Naive thymus-derived CD8-positive, alpha-beta T cell (primary cell): ENCODE measurements around the gene AP3S2. TPM values are rescaled to one million over a fixed set of nuclear protein-coding genes. Genes with fewer than 3 reads are reported as not detected.

Experiments used
- ATAC-seq, 2 donors: fragments of 150-1000 bp; cut with Tn5 transposase in 1 of 2; sonication (Bioruptor Pico), chemical (Tn5 transposase) in 1 of 2; 1 replicate in 1 of 2; 2 replicates in 1 of 2; pipeline ENCODE4 v1.10.0; 2021; ENCODE audit warnings: mild to moderate bottlenecking in 2 of 2, moderate library complexity in 2 of 2
- POLR2A ChIA-PET: fragments of 350-600 bp; sonication (Branson Sonifier 250); formaldehyde crosslinking; loops from one replicate; lab custom pipeline; 2021; ENCODE audit warnings: antibody characterized with exemption; lab: Charles Lee
- DNase-seq, 10 donors: peaks; one replicate each; pipeline versions ENCODE4 v3.0.0 to v3.0.0-alpha.2; 2020 to 2022
- H3K27ac Mint-ChIP-seq, 10 donors: one replicate each; pipeline ENCODE4 v1.8.0; 2020 to 2022; ENCODE audit warnings: mild to moderate bottlenecking in 10 of 10, mixed read lengths in 10 of 10, moderate library complexity in 4 of 10, inconsistent platforms in 1 of 10
- H3K27me3 Mint-ChIP-seq, 5 donors: one replicate each; pipeline ENCODE4 v1.8.0; 2021 to 2022; ENCODE audit warnings: mixed read lengths in 5 of 5
- H3K36me3 Mint-ChIP-seq, 3 donors: one replicate each; pipeline ENCODE4 v1.8.0; 2020 to 2022; ENCODE audit warnings: mixed read lengths in 3 of 3, mild to moderate bottlenecking in 2 of 3, inconsistent platforms in 1 of 3
- H3K4me1 Mint-ChIP-seq, 4 donors: one replicate each; pipeline ENCODE4 v1.8.0; 2021 to 2022; ENCODE audit warnings: mixed read lengths in 4 of 4
- H3K4me3 Mint-ChIP-seq, 10 donors: one replicate each; pipeline ENCODE4 v1.8.0; 2020 to 2022; ENCODE audit warnings: mild to moderate bottlenecking in 10 of 10, mixed read lengths in 10 of 10, moderate library complexity in 6 of 10, inconsistent platforms in 1 of 10
- H3K9me3 Mint-ChIP-seq, 9 donors: one replicate each; pipeline ENCODE4 v1.8.0; 2020 to 2022; ENCODE audit warnings: mixed read lengths in 9 of 9, mild to moderate bottlenecking in 3 of 9, inconsistent platforms in 1 of 9, moderate library complexity in 1 of 9
- polyA plus RNA-seq, 3 donors: library from polyadenylated mRNA; unstranded; fragments of 300-500 nt; fragmentation: Illumina TruSeq; gene quantifications; one replicate each; pipeline ENCODE4 v1.2.3, GENCODE V29; 2021
- total RNA-seq, 8 experiments: library from RNA in 2 of 8; stranded (reverse) in 2 of 8; gene quantifications; one replicate each; pipeline ENCODE4 v1.2.3 and lab custom pipeline; 2021 to 2026

AP3S2 gene
- total and polyA plus RNA-seq, 5 experiments from 2014 or later: 29.4 to 40.7 (median 36.9) TPM

DNA sequence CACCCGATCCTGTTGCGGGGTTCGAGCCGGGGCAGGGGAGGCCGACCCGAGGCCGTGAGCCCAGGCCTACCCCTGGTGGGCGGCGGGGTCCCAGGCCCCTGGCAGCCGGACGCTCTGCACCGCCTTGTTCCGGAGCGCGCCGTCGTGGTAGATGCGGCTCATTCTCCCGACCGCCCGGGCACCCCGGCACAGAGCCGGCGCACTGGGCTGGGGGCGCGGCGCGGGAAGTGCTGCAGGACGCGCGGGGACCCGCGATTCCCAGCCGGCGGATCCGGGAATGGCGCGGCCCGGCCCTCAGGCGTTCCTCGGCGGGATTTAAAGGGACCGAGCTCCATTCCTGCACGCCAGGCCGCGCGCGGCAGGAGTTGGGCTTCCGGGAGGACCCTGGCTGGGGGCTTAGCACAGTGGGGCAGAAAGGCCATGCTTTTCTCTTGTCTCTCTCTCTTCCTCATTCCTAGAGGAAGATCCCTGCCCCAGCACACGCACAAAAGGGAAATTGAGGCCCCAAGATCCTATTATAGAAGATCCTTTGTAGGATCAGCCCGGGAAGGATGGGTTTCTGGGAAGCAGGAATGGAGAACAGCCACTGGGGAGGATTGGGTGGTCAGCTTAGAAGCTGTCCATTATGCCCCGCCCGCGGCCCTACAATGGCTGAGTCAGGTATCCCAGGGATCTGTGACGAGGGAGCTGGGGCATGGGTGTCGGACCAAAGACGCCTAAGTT is 19.0 kb upstream of the AP3S2 start, which contains the start of gene ARPIN:
ARPIN (minus strand) TSS at position 279 of the 723 bp plus-strand sequence; CDS start at position 162, 117 bp downstream.
- POLR2A ChIA-PET: interaction anchor here (0.7 kb wide), 1 partner anchor 1121 kb away, joined by 4 read pairs; no protein-coding TSS in a partner anchor
- H3K36me3 Mint-ChIP-seq: peaks cover 0 to 3% (median 0%) of the 10 kb centered on the region in 3 donors
- no peak within 1 kb of the TSS for H3K27ac Mint-ChIP-seq
- H3K27me3 Mint-ChIP-seq: peaks cover 15 to 56% (median 38%) of the 10 kb centered on the region in 5 donors
- ATAC-seq (peak; percentile 57 to 61), DNase-seq (no peak)
- peaks cover 0 to 16% (median 9%) of the 10 kb centered on the region in 4 donors for H3K4me1 Mint-ChIP-seq
- peak within 1 kb of the TSS in 9 of 10 donors; percentile 28 to 69 (median 54) for H3K4me3 Mint-ChIP-seq
- H3K9me3 Mint-ChIP-seq: no peaks in the 10 kb centered on the region

DNA sequence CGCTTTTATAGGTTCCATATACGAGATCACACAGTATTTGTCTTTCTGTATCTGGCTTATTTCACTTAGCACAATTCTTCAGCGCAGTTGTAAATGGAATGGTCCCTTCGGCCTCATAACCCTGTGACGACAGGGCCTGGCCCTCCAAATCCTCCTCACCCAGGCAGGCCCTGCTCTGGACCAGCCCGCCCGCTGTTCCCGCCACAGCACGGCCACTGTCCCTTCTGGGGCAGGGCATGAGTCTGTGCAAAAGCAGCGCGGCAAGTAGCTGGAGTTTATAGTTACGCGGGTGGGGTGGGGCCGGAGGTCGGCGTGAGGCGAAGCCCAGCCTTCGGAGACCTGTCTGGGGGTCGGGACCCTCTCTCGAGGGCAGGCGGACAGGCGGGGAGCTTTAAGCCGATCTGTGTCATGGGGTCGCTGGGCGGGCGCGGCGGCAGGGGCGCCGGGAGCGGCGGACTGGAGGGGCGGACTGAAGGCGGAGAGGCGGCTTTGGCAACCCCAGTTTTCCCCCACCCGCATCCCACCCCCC is 18.4 kb upstream of the AP3S2 start:
- no peak overlapping the region for H3K27ac Mint-ChIP-seq
- no peaks in the 10 kb centered on the region for H3K9me3 Mint-ChIP-seq
- no peak for DNase-seq
- peak overlapping the region in 9 of 10 donors; percentile 25 to 69 (median 52) for H3K4me3 Mint-ChIP-seq
- H3K36me3 Mint-ChIP-seq: peaks cover 0 to 3% (median 0%) of the 10 kb centered on the region in 3 donors
- H3K4me1 Mint-ChIP-seq: peaks cover 0 to 16% (median 10%) of the 10 kb centered on the region in 4 donors
- peaks cover 13 to 56% (median 38%) of the 10 kb centered on the region in 5 donors for H3K27me3 Mint-ChIP-seq
- POLR2A ChIA-PET: no interaction called here
- ATAC-seq: no peak

DNA sequence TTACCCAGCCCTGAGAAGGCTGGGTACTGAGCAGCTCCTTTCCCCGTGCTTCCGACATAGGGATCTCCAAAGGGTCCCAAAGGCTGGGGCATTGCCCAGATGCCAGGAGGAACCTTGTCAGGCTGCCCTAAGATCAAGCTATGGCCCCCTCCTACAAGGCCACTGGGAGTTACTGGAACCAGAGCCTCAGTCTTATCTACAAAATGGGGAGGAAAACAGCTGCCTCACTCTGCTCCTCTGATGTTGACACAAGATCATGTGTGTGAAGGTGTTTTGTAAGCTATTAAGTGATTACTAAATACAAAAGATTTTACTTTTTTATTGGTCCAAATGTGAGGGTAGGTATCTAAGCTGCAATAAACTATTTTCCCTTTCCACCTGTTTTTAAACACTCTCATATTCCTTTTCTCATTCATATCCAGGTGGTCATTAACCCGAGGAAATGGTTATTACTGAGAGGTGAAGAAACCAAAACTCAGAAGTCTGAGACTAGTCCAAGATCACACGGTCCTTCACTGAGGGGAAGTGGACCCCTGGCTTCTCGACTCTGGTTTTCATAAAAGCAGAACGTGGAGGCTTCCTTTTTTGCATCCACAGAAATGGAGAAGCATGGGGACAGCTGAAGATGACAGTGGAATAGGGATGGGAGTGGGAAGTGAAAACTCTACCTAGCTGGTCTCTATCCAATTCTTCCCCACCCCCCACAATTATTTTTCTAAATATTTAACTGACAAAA is 17.3 kb upstream of the AP3S2 start:
- Mint-ChIP-seq H3K9me3 (no peaks in the 10 kb centered on the region), H3K36me3 (peaks cover 0 to 3% (median 0%) of the 10 kb centered on the region in 3 donors), H3K27me3 (peaks cover 13 to 62% (median 36%) of the 10 kb centered on the region in 5 donors), H3K4me1 (peaks cover 0 to 16% (median 10%) of the 10 kb centered on the region in 4 donors), H3K4me3 (peak overlapping the region in 3 of 10 donors; percentile 19 to 64 (median 36)), H3K27ac (no peak overlapping the region)
- no peak for ATAC-seq
- DNase-seq: no peak
- POLR2A ChIA-PET: interaction anchor here (0.5 kb wide), 1 partner anchor 392 kb away, joined by 4 read pairs; no protein-coding TSS in a partner anchor

DNA sequence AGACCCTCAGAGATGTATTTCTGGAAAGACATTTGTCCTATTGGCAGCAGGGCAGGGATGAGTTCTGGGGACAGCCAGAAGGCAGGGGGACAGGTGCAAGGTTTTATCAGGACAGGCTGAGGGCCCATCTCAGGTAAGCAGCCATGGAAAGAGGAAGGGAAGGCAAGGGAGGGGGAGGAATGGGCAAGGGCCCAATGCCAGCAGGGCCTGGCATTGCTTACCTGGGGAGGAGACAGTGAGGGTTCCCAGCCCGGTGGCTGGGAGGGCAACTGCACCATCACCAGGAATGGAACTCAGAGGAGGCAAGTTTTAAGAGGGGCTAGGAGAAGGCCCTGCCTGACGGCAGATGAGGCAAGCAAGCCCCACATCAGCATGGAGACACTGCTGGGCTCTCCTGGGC is 15.8 kb upstream of the AP3S2 start:
- DNase-seq (no peak), ATAC-seq (no peak)
- POLR2A ChIA-PET: no interaction called here
- no peaks in the 10 kb centered on the region for H3K9me3 Mint-ChIP-seq
- peaks cover 10 to 66% (median 38%) of the 10 kb centered on the region in 5 donors for H3K27me3 Mint-ChIP-seq
- H3K4me3 Mint-ChIP-seq: no peak overlapping the region
- H3K27ac Mint-ChIP-seq: peak overlapping the region in 1 of 10 donors; percentile 34
- peaks cover 0 to 16% (median 10%) of the 10 kb centered on the region in 4 donors for H3K4me1 Mint-ChIP-seq
- peaks cover 0 to under 1% (median 0%) of the 10 kb centered on the region in 3 donors for H3K36me3 Mint-ChIP-seq

DNA sequence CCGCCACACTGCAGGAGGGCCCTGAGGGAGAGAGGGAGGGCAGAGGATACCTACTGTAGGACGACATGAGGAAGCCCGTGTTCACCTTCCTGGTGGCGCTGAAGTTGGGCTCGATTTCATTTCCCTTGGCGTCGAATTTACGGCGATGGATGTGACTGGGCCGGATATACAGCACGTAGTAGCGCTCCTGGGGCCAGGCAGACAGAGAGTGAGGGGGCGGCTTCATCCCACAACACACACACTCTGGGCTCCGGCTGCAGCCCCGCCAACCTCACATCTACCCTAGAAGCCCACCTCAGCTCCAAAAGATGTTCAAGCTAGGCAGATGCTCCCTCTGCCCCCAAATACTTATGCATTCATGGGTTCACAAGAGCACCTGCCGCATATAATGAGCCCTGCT is 14.4 kb upstream of the AP3S2 start:
- Mint-ChIP-seq H3K4me1 (peaks cover 0 to 13% (median 10%) of the 10 kb centered on the region in 4 donors), H3K36me3 (no peaks in the 10 kb centered on the region), H3K9me3 (no peaks in the 10 kb centered on the region), H3K4me3 (no peak overlapping the region), H3K27me3 (peaks cover 7 to 52% (median 33%) of the 10 kb centered on the region in 5 donors), H3K27ac (no peak overlapping the region)
- POLR2A ChIA-PET: no interaction called here
- DNase-seq (no peak), ATAC-seq (peak in 1 of 2 donors; percentile 40)

DNA sequence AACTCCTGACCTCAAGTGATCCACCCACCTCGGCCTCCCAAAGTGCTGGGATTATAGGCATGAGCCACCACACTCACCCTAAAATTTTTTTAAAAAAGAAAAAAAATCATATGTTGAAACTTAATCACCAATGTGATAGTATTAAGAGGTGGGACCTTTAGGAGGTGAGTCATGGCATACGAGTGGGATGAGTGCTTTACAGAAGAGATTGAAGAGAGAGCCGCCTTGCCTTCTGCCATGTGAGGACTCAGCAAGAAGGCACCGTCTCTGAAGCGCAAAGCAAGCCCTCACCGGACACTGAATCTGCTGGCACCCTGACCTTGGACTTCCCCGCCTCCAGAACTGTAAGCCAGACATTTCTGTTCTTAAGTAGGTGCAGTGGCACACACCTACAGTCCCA is 13.5 kb upstream of the AP3S2 start:
- Mint-ChIP-seq H3K4me3 (no peak overlapping the region), H3K36me3 (no peaks in the 10 kb centered on the region), H3K27me3 (peaks cover 7 to 48% (median 29%) of the 10 kb centered on the region in 5 donors), H3K9me3 (no peaks in the 10 kb centered on the region), H3K27ac (no peak overlapping the region), H3K4me1 (peaks cover 0 to 9% (median 8%) of the 10 kb centered on the region in 4 donors)
- no peak for ATAC-seq
- DNase-seq: no peak
- POLR2A ChIA-PET: no interaction called here

DNA sequence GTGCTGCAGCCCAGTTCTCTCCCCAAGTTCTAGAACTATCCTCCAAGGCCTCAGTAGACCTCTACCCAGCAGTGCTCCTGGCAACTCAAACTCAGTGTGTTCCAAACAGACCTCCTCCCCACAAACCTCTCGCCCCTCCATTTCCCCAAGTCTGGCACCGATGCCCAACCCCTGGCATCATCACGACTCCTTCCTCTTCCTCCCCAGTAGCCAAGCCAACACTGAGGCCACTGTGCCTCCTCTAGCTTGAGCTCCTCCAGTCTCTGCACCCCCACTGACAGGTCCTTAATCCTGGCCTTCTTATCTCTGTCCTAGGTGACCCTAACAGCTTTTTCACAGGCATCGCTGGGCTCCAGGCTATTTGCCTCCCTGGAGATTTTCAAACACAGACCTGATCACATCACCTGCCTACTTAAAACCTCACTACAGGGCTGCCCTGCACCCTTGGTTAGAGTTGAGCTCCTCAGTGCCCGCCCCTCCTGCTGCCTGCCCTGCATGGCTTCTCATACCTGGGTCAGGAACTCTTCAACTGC is 12.1 kb upstream of the AP3S2 start:
- POLR2A ChIA-PET: no interaction called here
- H3K36me3 Mint-ChIP-seq: no peaks in the 10 kb centered on the region
- no peak for ATAC-seq
- peaks cover 1 to 34% (median 19%) of the 10 kb centered on the region in 5 donors for H3K27me3 Mint-ChIP-seq
- DNase-seq: no peak
- H3K4me3 Mint-ChIP-seq: no peak overlapping the region
- peaks cover 0 to 8% (median 3%) of the 10 kb centered on the region in 4 donors for H3K4me1 Mint-ChIP-seq
- no peaks in the 10 kb centered on the region for H3K9me3 Mint-ChIP-seq
- no peak overlapping the region for H3K27ac Mint-ChIP-seq

DNA sequence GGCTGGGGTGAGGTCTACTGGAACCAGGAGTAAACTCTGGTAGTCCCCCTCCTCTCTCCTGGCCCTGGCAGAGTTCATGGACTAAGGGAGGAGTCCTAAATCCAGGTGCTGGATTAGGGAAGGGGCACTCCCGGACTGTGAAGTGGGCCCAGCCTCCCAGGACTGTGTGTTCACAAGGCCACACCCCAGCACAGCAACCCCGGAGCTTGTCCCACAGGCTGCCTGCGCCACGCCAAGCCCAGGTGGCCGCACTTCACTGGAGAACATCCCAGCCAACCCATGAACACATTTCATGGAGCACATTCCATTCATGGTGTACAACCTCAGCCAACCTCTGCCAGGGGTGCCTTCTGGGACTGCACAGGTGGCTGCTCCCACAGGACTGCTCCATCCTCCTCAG is 10.7 kb upstream of the AP3S2 start:
- Mint-ChIP-seq H3K36me3 (no peaks in the 10 kb centered on the region), H3K4me1 (peaks cover 0 to 8% (median 4%) of the 10 kb centered on the region in 4 donors), H3K4me3 (no peak overlapping the region), H3K27ac (no peak overlapping the region), H3K9me3 (no peaks in the 10 kb centered on the region), H3K27me3 (peaks cover 0 to 20% (median 5%) of the 10 kb centered on the region in 5 donors)
- no peak for DNase-seq
- ATAC-seq: no peak
- POLR2A ChIA-PET: interaction anchor here (0.9 kb wide), 1 partner anchor 97 kb away, joined by 3 read pairs; the partner anchor contains the start of gene ZNF710

DNA sequence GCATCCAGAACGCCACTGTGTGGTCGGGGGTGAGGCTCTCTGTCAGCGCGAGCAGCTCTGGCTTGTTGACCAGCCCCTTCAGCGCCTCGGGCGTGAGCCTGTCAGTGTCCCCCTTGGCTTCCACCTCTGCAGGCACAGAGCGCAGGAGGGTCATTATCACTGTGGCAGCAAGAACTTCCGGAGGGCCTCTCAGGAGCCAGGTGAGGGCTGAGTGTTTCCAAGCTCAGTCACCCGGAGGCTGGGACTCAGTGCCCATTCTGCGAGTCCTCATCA is 10.0 kb upstream of the AP3S2 start:
- POLR2A ChIA-PET: interaction anchor here (0.9 kb wide), 1 partner anchor 97 kb away, joined by 3 read pairs; the partner anchor contains the start of gene ZNF710
- no peak overlapping the region for H3K27ac Mint-ChIP-seq
- H3K4me3 Mint-ChIP-seq: no peak overlapping the region
- peaks cover 0 to 8% (median 5%) of the 10 kb centered on the region in 4 donors for H3K4me1 Mint-ChIP-seq
- no peaks in the 10 kb centered on the region for H3K36me3 Mint-ChIP-seq
- no peaks in the 10 kb centered on the region for H3K9me3 Mint-ChIP-seq
- ATAC-seq (no peak), DNase-seq (no peak)
- H3K27me3 Mint-ChIP-seq: peaks cover 0 to 16% (median 2%) of the 10 kb centered on the region in 5 donors

DNA sequence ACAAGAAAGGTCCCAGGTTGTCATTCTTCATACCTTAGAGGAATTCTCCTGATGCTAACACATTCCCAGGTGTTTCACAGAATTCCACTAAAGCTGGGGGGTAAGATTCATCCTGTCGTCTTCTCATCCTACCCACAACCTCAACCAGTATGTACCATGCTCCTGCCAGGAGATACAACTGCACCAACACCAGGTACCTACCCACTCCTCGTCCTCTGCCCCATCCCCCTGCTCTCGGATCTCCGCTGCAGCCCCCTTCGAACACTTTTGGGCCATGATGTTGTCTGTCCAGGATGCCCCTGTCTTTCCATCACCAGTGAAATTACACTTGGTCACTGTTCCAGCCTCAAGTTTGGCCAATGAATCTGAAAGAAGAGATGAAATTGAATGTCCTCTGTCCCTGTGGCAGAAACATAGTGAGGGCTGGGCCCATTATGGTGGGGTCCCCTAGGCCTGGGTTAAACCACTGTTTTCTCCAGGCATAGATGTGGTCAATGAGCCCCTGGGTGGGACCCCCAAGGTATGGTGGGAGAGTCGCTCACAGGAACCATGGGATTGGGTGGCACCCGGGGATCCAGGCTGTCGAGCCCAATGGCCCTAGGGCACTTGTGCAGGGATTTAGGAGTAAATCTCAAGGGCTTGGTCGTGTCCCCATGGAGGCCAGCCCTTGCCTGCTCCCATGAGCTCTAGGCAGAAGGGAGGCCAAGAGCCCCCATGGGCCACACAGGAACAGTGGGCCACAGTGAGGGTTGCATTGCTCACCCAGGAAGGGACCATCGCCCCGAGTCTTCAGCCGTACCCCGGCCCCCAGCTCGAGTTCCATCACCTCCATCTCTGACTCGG is 9.4 kb upstream of the AP3S2 start:
- peaks cover 0 to 16% (median 2%) of the 10 kb centered on the region in 5 donors for H3K27me3 Mint-ChIP-seq
- peaks cover 0 to 5% (median 3%) of the 10 kb centered on the region in 4 donors for H3K4me1 Mint-ChIP-seq
- H3K27ac Mint-ChIP-seq: no peak overlapping the region
- no peaks in the 10 kb centered on the region for H3K9me3 Mint-ChIP-seq
- no peak overlapping the region for H3K4me3 Mint-ChIP-seq
- H3K36me3 Mint-ChIP-seq: no peaks in the 10 kb centered on the region
- POLR2A ChIA-PET: interaction anchor here (0.9 kb wide), 1 partner anchor 98 kb away, joined by 3 read pairs; the partner anchor contains the start of gene ZNF710
- DNase-seq (no peak), ATAC-seq (no peak)

DNA sequence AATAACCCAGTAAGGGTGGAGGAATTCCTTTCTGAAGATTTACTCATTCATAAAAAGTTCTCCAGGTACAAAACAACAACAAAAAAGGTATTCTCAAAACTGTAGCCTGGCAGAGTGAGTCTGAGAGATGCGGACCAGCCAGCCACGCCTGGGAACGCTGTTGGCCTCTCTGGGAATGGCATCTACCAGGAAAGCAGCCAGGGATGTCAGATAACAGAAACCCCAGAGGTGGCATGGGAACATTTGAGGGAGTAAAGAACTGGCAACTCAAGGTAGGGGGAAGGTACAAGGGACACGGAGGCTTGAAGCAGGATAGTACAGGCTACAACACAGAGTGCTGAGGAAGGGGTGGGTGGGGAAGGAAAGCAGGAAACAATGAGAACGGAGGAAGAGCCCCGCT is 7.1 kb upstream of the AP3S2 start:
- Mint-ChIP-seq H3K27me3 (peaks cover 0 to 9% (median under 1%) of the 10 kb centered on the region in 5 donors), H3K9me3 (no peaks in the 10 kb centered on the region), H3K27ac (peak overlapping the region in 1 of 10 donors; percentile 7), H3K36me3 (no peaks in the 10 kb centered on the region), H3K4me1 (peaks cover 0 to 4% (median 0%) of the 10 kb centered on the region in 4 donors), H3K4me3 (no peak overlapping the region)
- DNase-seq (no peak), ATAC-seq (no peak)
- POLR2A ChIA-PET: no interaction called here
